ENCODE measurements around the gene TMEM161A.

GRCh38 chr19:19095691-19096090 is 42.6 kb downstream of the TMEM161A start:
- TF ChIP-seq POLR2AphosphoS5 (IDR thresholded peaks at IDR 0.05; ENCODE audit: low read depth, low read length) (no peak), POLR2A (IDR thresholded peaks at IDR 0.05; ENCODE audit: borderline replicate concordance, extremely low read depth, insufficient read depth, insufficient read length) (no peak), CTCF (IDR thresholded peaks at IDR 0.05 in 2 of 3, conservative IDR thresholded peaks at IDR 0.05 in 1 of 3; ENCODE audit: borderline replicate concordance in 1 of 3, insufficient read depth in 1 of 3, low read depth in 2 of 3, low read length in 2 of 3) (no peak), REST (IDR thresholded peaks at IDR 0.05; ENCODE audit: low read depth) (no peak), EGR1 (IDR thresholded peaks at IDR 0.05; ENCODE audit: low read depth) (no peak), EZH2phosphoT487 (IDR thresholded peaks at IDR 0.05; ENCODE audit: borderline replicate concordance) (no peak), YY1 (IDR thresholded peaks at IDR 0.05; ENCODE audit: extremely low read depth, insufficient replicate concordance, low read depth, low read length) (no peak), SRF (IDR thresholded peaks at IDR 0.05; ENCODE audit: low read depth) (no peak), RAD21 (IDR thresholded peaks at IDR 0.05; ENCODE audit: low read depth) (no peak)
